Mucosa of stomach (tissue), 1 donor: ENCODE measurements around the gene GOLGA8K.
"Not testable (repeated sequence)": the region's sequence is repeated elsewhere in the genome, so short reads cannot be mapped to it uniquely, and the experiment has no call there.

Experiments
- H3K27me3 ChIP-seq: one replicate; pipeline ENCODE4 v1.7.0; 2013; ENCODE audit warnings: mild to moderate bottlenecking, low read length; ENCODE audit not compliant: control insufficient read depth, insufficient read depth
- H3K36me3 ChIP-seq: one replicate; pipeline ENCODE4 v1.7.0; 2013; ENCODE audit warnings: low read length; ENCODE audit not compliant: control insufficient read depth, insufficient read depth
- H3K4me1 ChIP-seq: one replicate; pipeline ENCODE4 v1.7.0; 2013; ENCODE audit warnings: mild to moderate bottlenecking, low read length; ENCODE audit not compliant: control insufficient read depth, insufficient read depth
- H3K4me3 ChIP-seq: one replicate; pipeline ENCODE4 v1.7.0; 2013; ENCODE audit warnings: low read length
- H3K9ac ChIP-seq: one replicate; pipeline ENCODE4 v1.7.0; 2013; ENCODE audit warnings: mild to moderate bottlenecking, low read length, moderate library complexity
- H3K9me3 ChIP-seq: one replicate; pipeline ENCODE4 v1.7.0; 2013; ENCODE audit warnings: mild to moderate bottlenecking, low read length, moderate library complexity; ENCODE audit not compliant: control insufficient read depth
- donor health status: Pancreatic carcinoma.

The GOLGA8K gene

DNA sequence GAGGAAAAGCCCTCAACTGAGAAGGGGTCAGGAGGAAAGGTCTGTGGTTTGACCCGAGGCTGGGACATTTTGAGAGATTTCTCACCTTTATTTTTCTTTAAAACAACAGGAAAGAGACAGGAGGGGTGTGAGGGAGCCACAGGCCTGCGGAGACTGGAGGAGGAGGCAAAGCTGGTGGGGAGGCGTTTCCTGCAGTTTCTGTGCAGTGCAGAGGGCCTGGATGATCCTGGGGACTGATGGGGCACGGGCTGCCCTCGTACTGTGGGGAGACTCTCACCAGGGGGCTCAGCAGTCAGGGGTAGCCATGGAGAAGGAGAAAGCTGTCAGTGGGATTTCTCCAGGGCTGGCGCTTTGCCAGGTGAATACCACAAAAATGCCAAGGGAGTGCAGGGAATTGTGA lies 29.4 kb downstream of the GOLGA8K start:
- not testable (repeated sequence) for H3K36me3 ChIP-seq, H3K4me1 ChIP-seq, H3K4me3 ChIP-seq, H3K9ac ChIP-seq, H3K27me3 ChIP-seq, H3K9me3 ChIP-seq

DNA sequence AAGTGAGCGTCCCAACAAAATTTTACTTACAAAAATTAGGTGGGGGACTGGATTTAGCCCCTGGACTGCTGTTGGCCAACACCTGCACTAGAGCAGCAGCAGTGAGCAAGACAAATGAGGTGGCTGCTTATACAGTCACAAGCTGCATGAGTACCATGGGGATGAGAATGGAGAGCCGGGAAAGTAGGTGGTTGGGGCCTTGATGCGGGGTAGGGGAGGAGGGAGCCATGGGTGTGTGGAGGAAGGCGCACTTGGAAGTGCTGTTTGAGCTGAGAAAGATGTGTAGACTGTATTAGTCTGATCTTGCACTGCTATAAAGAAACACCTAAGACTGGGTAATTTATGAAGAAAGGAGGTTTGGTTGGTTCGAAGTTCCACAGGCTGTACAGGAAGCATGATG lies 31.0 kb downstream of the GOLGA8K start:
- H3K4me3 ChIP-seq, H3K36me3 ChIP-seq, H3K9me3 ChIP-seq, H3K4me1 ChIP-seq, H3K9ac ChIP-seq, H3K27me3 ChIP-seq: not testable (repeated sequence)

DNA sequence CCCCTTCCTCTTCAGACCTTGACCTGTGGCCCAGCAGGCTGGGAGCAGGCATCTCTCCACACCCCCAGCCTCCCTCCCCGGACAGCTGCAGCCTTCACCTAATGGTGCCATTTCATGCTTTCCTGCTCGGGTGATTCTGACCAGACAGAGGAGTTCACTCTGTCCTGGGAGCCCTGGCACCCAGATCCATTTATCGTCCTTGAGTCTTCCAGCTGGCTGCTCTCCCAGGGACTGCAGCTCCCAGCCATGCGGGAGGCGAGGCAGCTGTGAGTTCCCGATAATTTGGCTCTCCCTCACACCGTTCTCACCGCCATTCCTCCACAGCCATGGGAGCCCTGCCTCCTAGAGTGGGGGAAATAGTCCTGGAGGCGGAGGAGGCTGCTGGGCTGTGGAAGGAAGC lies 32.6 kb downstream of the GOLGA8K start:
- H3K4me3 ChIP-seq, H3K4me1 ChIP-seq, H3K36me3 ChIP-seq, H3K9ac ChIP-seq, H3K9me3 ChIP-seq, H3K27me3 ChIP-seq: not testable (repeated sequence)

DNA sequence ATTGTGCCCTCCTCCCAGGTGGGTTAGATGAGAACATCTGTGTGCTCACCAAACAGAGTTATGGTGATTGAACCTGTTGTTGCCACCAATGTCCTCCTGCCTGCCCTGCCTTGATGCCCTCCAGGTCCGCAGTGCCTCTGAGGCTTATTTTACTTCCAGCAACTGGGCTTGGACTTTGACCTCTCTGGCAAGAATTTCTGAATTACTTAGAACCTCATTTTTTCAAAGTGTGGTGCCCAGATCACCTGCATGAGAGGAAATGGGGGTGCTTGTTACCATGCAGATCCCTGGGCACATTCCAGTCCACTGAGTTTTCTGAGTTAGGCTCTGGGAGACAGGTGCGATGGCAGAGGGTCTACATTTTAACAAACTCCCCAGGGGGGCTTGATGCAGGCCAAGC lies 33.0 kb downstream of the GOLGA8K start:
- H3K4me1 ChIP-seq, H3K9me3 ChIP-seq, H3K27me3 ChIP-seq, H3K36me3 ChIP-seq, H3K4me3 ChIP-seq, H3K9ac ChIP-seq: not testable (repeated sequence)

DNA sequence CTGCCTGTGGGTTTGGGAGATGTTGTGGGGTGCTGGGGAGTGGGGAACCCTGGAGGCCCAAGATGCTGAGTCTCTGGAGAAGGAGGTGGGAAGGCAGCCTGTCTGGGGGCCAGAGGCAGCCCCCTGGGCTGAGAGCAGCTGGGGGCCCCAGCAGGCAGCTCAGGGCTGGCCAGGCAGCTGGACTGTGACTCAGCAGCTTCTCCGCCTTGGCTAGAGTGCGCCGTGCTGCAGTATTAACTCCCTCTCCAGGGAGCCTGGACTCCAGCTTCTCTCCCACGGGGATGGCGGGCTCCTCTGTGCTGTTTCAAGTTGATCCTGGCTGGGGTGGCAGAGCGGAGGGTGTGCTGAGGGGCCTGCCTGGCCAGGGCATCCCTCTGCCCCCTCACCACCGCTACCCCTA lies 36.6 kb downstream of the GOLGA8K start:
- not testable (repeated sequence) for H3K4me1 ChIP-seq, H3K27me3 ChIP-seq, H3K4me3 ChIP-seq, H3K9ac ChIP-seq, H3K36me3 ChIP-seq, H3K9me3 ChIP-seq

DNA sequence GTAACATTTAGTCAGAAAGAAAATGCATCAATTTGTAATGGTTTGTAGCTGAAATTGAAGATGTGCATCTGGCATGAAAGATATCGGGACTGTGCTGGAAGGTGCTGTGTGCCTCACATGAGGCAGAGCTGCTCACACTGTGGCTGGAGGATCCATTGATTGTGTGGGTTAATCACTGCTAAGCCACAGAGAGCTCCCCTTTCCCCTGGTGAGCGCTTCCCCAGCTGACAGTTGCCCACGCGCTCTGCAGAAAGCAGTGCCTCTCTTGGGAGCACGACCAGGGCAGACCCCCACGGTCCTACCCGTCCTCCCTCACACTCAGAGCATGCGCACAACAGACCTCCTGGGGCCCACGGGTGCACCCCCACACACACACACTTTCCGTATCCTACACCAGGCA lies 37.1 kb downstream of the GOLGA8K start:
- H3K9me3 ChIP-seq, H3K36me3 ChIP-seq, H3K9ac ChIP-seq, H3K27me3 ChIP-seq, H3K4me1 ChIP-seq, H3K4me3 ChIP-seq: not testable (repeated sequence)

DNA sequence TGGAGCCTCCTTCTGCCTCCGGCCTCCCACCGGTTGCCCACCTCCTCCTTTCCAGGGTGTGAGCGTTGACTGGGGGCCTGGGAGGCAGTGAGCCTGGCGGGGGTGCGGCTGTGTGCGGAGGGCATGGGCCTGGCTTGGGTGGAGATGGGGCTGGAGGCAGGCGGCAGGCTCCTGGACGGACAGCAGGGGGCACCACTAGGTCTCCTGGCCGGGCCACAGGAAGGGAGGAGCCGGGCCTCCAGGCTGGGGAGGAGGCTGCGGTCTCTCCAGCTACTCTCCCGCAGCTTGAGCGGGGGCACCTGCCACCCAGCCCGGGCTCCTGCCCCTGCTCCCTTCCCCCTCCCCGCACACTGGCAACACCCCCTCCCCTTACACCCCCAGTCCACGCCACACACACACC lies 38.1 kb downstream of the GOLGA8K start:
- H3K27me3 ChIP-seq, H3K36me3 ChIP-seq, H3K9ac ChIP-seq, H3K9me3 ChIP-seq, H3K4me3 ChIP-seq, H3K4me1 ChIP-seq: not testable (repeated sequence)

DNA sequence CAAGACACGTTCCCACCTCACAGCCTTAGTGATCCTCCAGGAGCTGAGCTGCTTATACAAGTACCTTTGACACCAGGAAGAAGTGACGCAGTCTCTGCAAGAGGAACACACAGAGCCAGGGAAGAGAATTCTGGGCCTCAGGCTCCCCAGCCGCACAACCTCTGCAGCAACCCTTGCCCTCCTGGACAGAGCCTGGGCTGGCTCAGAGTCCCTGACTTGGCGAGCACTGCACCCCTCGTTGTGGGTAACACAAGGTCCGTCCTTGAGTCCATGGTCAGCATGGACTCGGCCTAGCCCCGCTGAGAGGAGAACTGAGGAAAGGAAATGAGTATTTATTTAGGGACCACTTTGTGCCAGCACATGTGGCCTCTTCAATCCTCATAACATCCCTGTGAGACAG lies 39.6 kb downstream of the GOLGA8K start:
- H3K36me3 ChIP-seq, H3K4me3 ChIP-seq, H3K4me1 ChIP-seq, H3K9ac ChIP-seq, H3K9me3 ChIP-seq, H3K27me3 ChIP-seq: not testable (repeated sequence)

DNA sequence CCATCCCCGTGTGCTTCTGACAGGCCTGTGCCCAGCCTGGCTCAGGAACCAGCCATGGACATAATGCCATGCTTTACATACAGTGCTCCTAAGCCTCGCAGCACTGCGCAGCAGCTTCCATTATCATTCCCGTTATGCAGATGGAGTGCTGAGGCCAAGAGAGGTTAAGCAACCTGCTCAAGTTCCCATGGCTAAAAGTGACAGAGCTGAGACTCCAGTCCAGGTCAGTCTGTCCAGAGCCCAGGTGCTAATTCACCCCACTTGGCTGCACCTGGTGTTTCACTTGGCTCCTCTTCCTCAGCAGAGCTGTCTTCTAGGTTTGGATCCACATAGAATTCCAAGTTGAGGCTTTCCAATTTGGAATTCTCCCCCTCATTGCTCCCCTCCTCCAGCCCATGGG lies 41.4 kb downstream of the GOLGA8K start:
- not testable (repeated sequence) for H3K4me3 ChIP-seq, H3K27me3 ChIP-seq, H3K9me3 ChIP-seq, H3K36me3 ChIP-seq, H3K4me1 ChIP-seq, H3K9ac ChIP-seq

DNA sequence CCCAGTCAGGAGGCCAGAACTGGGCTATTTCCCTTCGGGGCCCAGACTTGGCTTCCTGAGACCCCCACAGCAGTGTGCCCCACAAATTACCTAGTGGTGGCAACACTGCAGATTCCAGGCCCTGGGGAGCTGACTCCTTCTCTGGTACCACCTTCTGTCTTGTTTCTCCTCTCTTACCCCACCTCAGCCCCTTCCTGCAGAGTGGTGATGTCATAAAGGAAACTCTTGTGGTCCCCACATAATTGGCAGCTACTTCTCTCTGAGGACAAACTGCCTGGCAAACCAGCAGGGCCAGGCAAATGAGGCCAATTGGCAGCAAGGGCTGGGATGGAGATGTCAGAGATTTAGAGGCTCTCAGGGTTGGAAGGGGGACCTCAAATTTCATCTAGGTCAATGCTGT lies 44.6 kb downstream of the GOLGA8K start:
- H3K9me3 ChIP-seq, H3K27me3 ChIP-seq, H3K9ac ChIP-seq, H3K4me3 ChIP-seq, H3K36me3 ChIP-seq, H3K4me1 ChIP-seq: not testable (repeated sequence)

DNA sequence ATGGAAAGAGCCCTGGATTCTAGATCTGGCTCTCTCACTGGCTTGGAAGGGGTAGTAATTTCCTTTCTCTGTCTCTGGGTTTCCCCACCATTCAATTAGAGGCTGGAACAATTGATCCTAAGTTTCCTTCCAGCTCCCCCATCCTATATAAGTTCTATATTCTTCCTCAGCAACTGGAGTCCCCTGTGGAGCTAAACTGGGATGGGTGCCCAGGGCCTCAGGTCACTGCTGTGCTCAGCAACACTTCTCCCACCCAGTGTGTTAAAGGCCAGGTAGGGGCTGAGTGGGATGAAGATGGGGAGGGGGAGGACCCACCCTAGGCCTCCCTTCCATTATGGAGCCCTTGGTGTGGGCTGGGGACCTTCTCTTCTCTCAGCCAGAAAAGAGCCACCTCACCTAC lies 46.2 kb downstream of the GOLGA8K start:
- not testable (repeated sequence) for H3K4me1 ChIP-seq, H3K4me3 ChIP-seq, H3K36me3 ChIP-seq, H3K9me3 ChIP-seq, H3K27me3 ChIP-seq, H3K9ac ChIP-seq

DNA sequence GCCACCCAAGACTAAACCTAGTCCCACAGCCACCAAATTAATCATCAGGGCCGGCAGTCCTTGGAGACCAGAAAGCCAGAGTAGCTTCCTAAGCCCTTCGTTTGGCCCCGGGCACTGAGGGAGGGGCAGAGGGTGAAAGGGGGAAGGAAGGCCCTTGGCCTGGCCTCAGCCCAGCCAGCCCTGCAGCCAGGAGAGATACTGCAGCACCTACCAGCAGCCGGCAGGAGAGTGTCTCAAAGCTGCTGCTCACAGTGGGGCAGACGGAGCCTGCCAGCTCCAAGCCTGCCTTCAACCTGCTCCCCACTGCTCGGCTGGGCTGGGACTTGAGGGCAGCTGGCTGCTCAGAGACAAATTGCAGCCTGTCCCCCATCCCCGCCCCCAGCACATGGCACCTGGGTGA lies 50.3 kb downstream of the GOLGA8K start:
- not testable (repeated sequence) for H3K4me3 ChIP-seq, H3K27me3 ChIP-seq, H3K9ac ChIP-seq, H3K36me3 ChIP-seq, H3K9me3 ChIP-seq, H3K4me1 ChIP-seq

DNA sequence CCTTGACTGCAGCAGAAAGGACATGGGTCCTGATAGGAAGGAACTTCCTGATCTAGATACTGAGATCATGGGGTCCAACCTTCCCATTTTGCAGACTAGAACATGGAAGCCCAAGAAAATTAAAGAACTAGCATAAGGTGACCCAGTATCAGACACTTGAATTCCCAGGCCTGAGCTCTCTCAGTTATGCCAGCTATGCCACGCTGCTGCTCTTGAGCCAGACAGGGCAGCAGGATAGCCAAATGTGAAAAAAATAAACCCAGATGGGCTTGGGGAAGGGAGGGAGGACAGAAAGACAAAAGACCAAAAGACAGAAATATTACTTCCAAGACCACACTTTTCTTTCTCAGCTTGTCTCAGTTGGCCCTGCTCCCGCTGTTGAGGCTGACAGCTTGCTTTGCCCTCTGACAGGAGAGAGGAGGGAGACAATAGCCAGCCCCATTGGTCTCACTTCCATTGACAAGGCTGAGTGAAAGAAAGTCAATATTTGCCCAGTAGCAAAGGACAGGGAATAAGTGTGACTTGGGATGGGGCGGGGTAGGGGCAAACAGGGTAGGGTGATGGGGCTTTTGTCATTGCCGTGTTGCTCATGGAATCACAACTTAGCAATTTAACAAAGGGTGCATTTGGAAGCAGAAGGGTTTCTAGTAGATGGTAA lies 52.4 kb downstream of the GOLGA8K start:
- not testable (repeated sequence) for H3K9ac ChIP-seq, H3K27me3 ChIP-seq, H3K36me3 ChIP-seq, H3K4me1 ChIP-seq, H3K9me3 ChIP-seq, H3K4me3 ChIP-seq
